Neuronal stem cell (in vitro differentiated cells): ENCODE results near the gene OTUD5.

ENCODE experiments used
- DNase-seq: peaks from one replicate; pipeline ENCODE4 v3.0.0-alpha.2; 2013; ENCODE audit warnings: low spot score
- H2AFZ ChIP-seq: one replicate; pipeline ENCODE4 v1.6.1; 2013; ENCODE audit warnings: mild to moderate bottlenecking, low read length, inconsistent platforms
- H2AK5ac ChIP-seq: 2 replicates; pipeline ENCODE4 v1.6.1; 2013; ENCODE audit warnings: low read depth, mild to moderate bottlenecking, inconsistent platforms, low read length, moderate library complexity, mixed read lengths
- H2BK120ac ChIP-seq: 2 replicates; pipeline ENCODE4 v1.6.1; 2013; ENCODE audit warnings: low read depth, mild to moderate bottlenecking, inconsistent platforms, low read length, moderate library complexity, mixed read lengths
- H2BK12ac ChIP-seq: one replicate; pipeline ENCODE4 v1.6.1; 2013; ENCODE audit warnings: low read length, inconsistent platforms
- H2BK15ac ChIP-seq: 2 replicates; pipeline ENCODE4 v1.6.1; 2013; ENCODE audit warnings: mild to moderate bottlenecking, low read length, inconsistent platforms, mixed read lengths
- H2BK5ac ChIP-seq: one replicate; pipeline ENCODE4 v1.6.1; 2013; ENCODE audit warnings: inconsistent platforms, mild to moderate bottlenecking, low read length, moderate library complexity
- H3K14ac ChIP-seq: one replicate; pipeline ENCODE4 v1.6.1; 2013; ENCODE audit warnings: low read length, inconsistent platforms
- H3K18ac ChIP-seq: 2 replicates; pipeline ENCODE4 v1.6.1; 2013; ENCODE audit warnings: low read length, inconsistent platforms
- H3K23ac ChIP-seq: 2 replicates; pipeline ENCODE4 v1.6.1; 2013; ENCODE audit warnings: low read depth, mild to moderate bottlenecking, mixed read lengths, low read length, inconsistent platforms; ENCODE audit not compliant: poor library complexity
- H3K27ac ChIP-seq: replicated peaks from 3 replicates; pipeline ENCODE4 v1.5.1; 2013; ENCODE audit warnings: low read length, inconsistent platforms
- H3K27me3 ChIP-seq, 3 experiments: 2 replicates each; pipeline ENCODE4 v1.6.1; 2013; ENCODE audit warnings: low read length in 3 of 3, mild to moderate bottlenecking in 2 of 3, inconsistent platforms in 1 of 3, low read depth in 1 of 3, mixed read lengths in 1 of 3, moderate library complexity in 1 of 3; ENCODE audit not compliant: control insufficient read depth in 3 of 3, insufficient read depth in 3 of 3
- H3K36me3 ChIP-seq, 2 donors: replicated peaks in 1 of 2; 2 replicates each; pipeline ENCODE4 v1.6.1; 2013; ENCODE audit warnings: low read length in 2 of 2; ENCODE audit not compliant: control insufficient read depth in 2 of 2, insufficient read depth in 2 of 2
- H3K4ac ChIP-seq: 2 replicates; pipeline ENCODE4 v1.6.1; 2013; ENCODE audit warnings: inconsistent platforms, mild to moderate bottlenecking, low read length, moderate library complexity
- H3K4me1 ChIP-seq, 2 donors: 1 replicate in 1 of 2; 2 replicates in 1 of 2; pipeline ENCODE4 v1.6.1; 2013; ENCODE audit warnings: low read length in 2 of 2, low read depth in 1 of 2; ENCODE audit not compliant: control insufficient read depth in 2 of 2, insufficient read depth in 1 of 2
- H3K4me2 ChIP-seq: one replicate; pipeline ENCODE4 v1.6.1; 2013; ENCODE audit warnings: mild to moderate bottlenecking, low read length, inconsistent platforms; ENCODE audit not compliant: insufficient read depth, poor library complexity, severe bottlenecking
- H3K4me3 ChIP-seq, 2 donors: 2 replicates each; pipeline ENCODE4 v1.5.1; 2013; ENCODE audit warnings: low read length in 2 of 2, mild to moderate bottlenecking in 2 of 2, inconsistent platforms in 1 of 2, moderate library complexity in 1 of 2
- H3K79me1 ChIP-seq: one replicate; pipeline ENCODE4 v1.6.1; 2013; ENCODE audit warnings: low read depth, mild to moderate bottlenecking, inconsistent platforms, low read length, moderate library complexity
- H3K9ac ChIP-seq: one replicate; pipeline ENCODE4 v1.6.1; 2013; ENCODE audit warnings: mild to moderate bottlenecking, low read depth, low read length, inconsistent platforms; ENCODE audit not compliant: poor library complexity
- H3K9me3 ChIP-seq, 2 donors: replicated peaks in 1 of 2; 2 replicates each; pipeline versions ENCODE3 to v1.6.1; 2013; ENCODE audit warnings: low read length in 2 of 2, mild to moderate bottlenecking in 2 of 2, inconsistent platforms in 1 of 2, low read depth in 1 of 2, mixed read lengths in 1 of 2, moderate library complexity in 1 of 2; ENCODE audit not compliant: control insufficient read depth in 2 of 2, insufficient read depth in 1 of 2
- H4K8ac ChIP-seq: one replicate; pipeline ENCODE4 v1.6.1; 2013; ENCODE audit warnings: low read depth, mild to moderate bottlenecking, inconsistent platforms, low read length, moderate library complexity
- H4K91ac ChIP-seq: one replicate; pipeline ENCODE4 v1.6.1; 2013; ENCODE audit warnings: low read length, low read depth, mild to moderate bottlenecking, inconsistent platforms; ENCODE audit not compliant: poor library complexity
- WGBS, 2 donors: extraction: QIAGEN DNeasy Blood & Tissue Kit; methylation state at CpG; one replicate each; pipeline ENCODE4 v1.1.7; 2013; ENCODE audit warnings: missing lambda C conversion rate in 2 of 2, mixed read lengths in 1 of 2; ENCODE audit not compliant: insufficient read length in 2 of 2, insufficient replicate concordance in 1 of 2; ENCODE audit errors: extremely low coverage in 2 of 2; 5-methylcytosine and 5-hydroxymethylcytosine counted together

OTUD5 gene

GRCh38 chrX:48924270-48924669 is 33.1 kb downstream of the OTUD5 start:
- no peaks in the 10 kb centered on the region for H3K9me3 ChIP-seq
- no peak overlapping the region for H2BK12ac ChIP-seq
- no peak overlapping the region for H3K4me2 ChIP-seq
- H3K79me1 ChIP-seq: peaks cover 4% of the 10 kb centered on the region
- H4K91ac ChIP-seq: no peak overlapping the region
- H3K4ac ChIP-seq: no peak overlapping the region
- no peak overlapping the region for H3K27ac ChIP-seq
- no peak overlapping the region for H3K14ac ChIP-seq
- H3K23ac ChIP-seq: no peak overlapping the region
- peaks cover 25 to 44% of the 10 kb centered on the region in 2 donors for H3K36me3 ChIP-seq
- peaks cover 6 to 14% of the 10 kb centered on the region in 2 donors for H3K4me1 ChIP-seq
- no peak overlapping the region for H2BK5ac ChIP-seq
- H2BK15ac ChIP-seq: no peak overlapping the region
- WGBS, 2 donors: no CpG with 5 or more reads among the region's 5 CpGs
- no peak overlapping the region for H2AFZ ChIP-seq
- H4K8ac ChIP-seq: no peak overlapping the region
- H3K4me3 ChIP-seq: no peak overlapping the region
- H2AK5ac ChIP-seq: no peak overlapping the region
- H3K9ac ChIP-seq: no peak overlapping the region
- H3K18ac ChIP-seq: no peak overlapping the region
- H3K27me3 ChIP-seq: no peaks in the 10 kb centered on the region
- DNase-seq: no peak
- no peak overlapping the region for H2BK120ac ChIP-seq

- no peak for DNase-seq
- Histone ChIP-seq H3K14ac (no peak overlapping the region), H3K4me1 (peaks cover 6 to 14% of the 10 kb centered on the region in 2 donors), H2AK5ac (no peak overlapping the region), H3K18ac (no peak overlapping the region), H3K27me3 (no peaks in the 10 kb centered on the region), H3K9ac (no peak overlapping the region), H3K4me2 (no peak overlapping the region), H2BK5ac (no peak overlapping the region), H2AFZ (no peak overlapping the region), H3K79me1 (peaks cover 4% of the 10 kb centered on the region), H3K4ac (no peak overlapping the region), H3K27ac (no peak overlapping the region), H4K91ac (no peak overlapping the region), H3K4me3 (no peak overlapping the region), H3K36me3 (peaks cover 25 to 44% of the 10 kb centered on the region in 2 donors), H2BK15ac (no peak overlapping the region), H3K23ac (no peak overlapping the region), H4K8ac (no peak overlapping the region), H3K9me3 (no peaks in the 10 kb centered on the region), H2BK12ac (no peak overlapping the region), H2BK120ac (no peak overlapping the region)
- no CpG with 5 or more reads among the region's 13 CpGs for WGBS, 2 donors
These were observed 33.6 kb downstream of the OTUD5 start for GRCh38 chrX:48923771-48924170.

- Histone ChIP-seq H4K8ac (no peak overlapping the region), H2BK12ac (no peak overlapping the region), H2BK5ac (no peak overlapping the region), H3K4ac (no peak overlapping the region), H4K91ac (no peak overlapping the region), H3K9me3 (no peaks in the 10 kb centered on the region), H3K9ac (no peak overlapping the region), H3K23ac (no peak overlapping the region), H2AFZ (no peak overlapping the region), H3K36me3 (peaks cover 22 to 25% of the 10 kb centered on the region in 2 donors), H2BK15ac (no peak overlapping the region), H3K27me3 (no peaks in the 10 kb centered on the region), H3K4me1 (peaks cover 8 to 11% of the 10 kb centered on the region in 2 donors), H3K4me2 (no peak overlapping the region), H3K14ac (no peak overlapping the region), H3K4me3 (no peak overlapping the region), H2AK5ac (no peak overlapping the region), H3K18ac (no peak overlapping the region), H3K79me1 (peaks cover 4% of the 10 kb centered on the region), H2BK120ac (no peak overlapping the region), H3K27ac (no peak overlapping the region)
- WGBS, 2 donors: no CpG with 5 or more reads among the region's 4 CpGs
- DNase-seq: no peak
These were observed 36.7 kb downstream of the OTUD5 start for GRCh38 chrX:48920718-48921104.

GRCh38 chrX:48919947-48920717 is 37.3 kb downstream of the OTUD5 start:
- no peak overlapping the region for H3K4ac ChIP-seq
- no peak overlapping the region for H4K91ac ChIP-seq
- peak overlapping the region; percentile 22 for H3K9ac ChIP-seq
- no peaks in the 10 kb centered on the region for H3K9me3 ChIP-seq
- H2BK120ac ChIP-seq: no peak overlapping the region
- peaks cover 17 to 19% of the 10 kb centered on the region in 2 donors for H3K36me3 ChIP-seq
- H3K18ac ChIP-seq: no peak overlapping the region
- H4K8ac ChIP-seq: no peak overlapping the region
- no peak overlapping the region for H3K4me2 ChIP-seq
- peaks cover 4% of the 10 kb centered on the region for H3K79me1 ChIP-seq
- H3K14ac ChIP-seq: no peak overlapping the region
- peak overlapping the region in 1 of 2 donors; percentile 57 for H3K4me3 ChIP-seq
- WGBS, 2 donors: no CpG with 5 or more reads among the region's 8 CpGs
- no peak overlapping the region for H3K23ac ChIP-seq
- no peak overlapping the region for H3K27ac ChIP-seq
- no peak overlapping the region for H2BK15ac ChIP-seq
- no peaks in the 10 kb centered on the region for H3K27me3 ChIP-seq
- H2AK5ac ChIP-seq: no peak overlapping the region
- no peak for DNase-seq
- peaks cover 8 to 11% of the 10 kb centered on the region in 2 donors for H3K4me1 ChIP-seq
- no peak overlapping the region for H2BK5ac ChIP-seq
- H2AFZ ChIP-seq: no peak overlapping the region
- H2BK12ac ChIP-seq: no peak overlapping the region
